AG09319 (cell line): Measurements from ENCODE around the gene POC1A.
A peak's percentile ranks its signal among the peaks of the same experiment; 100 is the strongest.

Experiments
- DNase-seq: peaks from one replicate; pipeline ENCODE4 v3.0.0-alpha.2; 2010; ENCODE audit warnings: low read depth; ENCODE audit errors: extremely low read depth
- TF ChIP-seq, protein P1 (sequence below): IDR thresholded peaks from 2 replicates; pipeline ENCODE4 v1.5.1; 2011; ENCODE audit warnings: low read depth, mild to moderate bottlenecking, inconsistent platforms, low read length, moderate library complexity

POC1A gene

DNA sequence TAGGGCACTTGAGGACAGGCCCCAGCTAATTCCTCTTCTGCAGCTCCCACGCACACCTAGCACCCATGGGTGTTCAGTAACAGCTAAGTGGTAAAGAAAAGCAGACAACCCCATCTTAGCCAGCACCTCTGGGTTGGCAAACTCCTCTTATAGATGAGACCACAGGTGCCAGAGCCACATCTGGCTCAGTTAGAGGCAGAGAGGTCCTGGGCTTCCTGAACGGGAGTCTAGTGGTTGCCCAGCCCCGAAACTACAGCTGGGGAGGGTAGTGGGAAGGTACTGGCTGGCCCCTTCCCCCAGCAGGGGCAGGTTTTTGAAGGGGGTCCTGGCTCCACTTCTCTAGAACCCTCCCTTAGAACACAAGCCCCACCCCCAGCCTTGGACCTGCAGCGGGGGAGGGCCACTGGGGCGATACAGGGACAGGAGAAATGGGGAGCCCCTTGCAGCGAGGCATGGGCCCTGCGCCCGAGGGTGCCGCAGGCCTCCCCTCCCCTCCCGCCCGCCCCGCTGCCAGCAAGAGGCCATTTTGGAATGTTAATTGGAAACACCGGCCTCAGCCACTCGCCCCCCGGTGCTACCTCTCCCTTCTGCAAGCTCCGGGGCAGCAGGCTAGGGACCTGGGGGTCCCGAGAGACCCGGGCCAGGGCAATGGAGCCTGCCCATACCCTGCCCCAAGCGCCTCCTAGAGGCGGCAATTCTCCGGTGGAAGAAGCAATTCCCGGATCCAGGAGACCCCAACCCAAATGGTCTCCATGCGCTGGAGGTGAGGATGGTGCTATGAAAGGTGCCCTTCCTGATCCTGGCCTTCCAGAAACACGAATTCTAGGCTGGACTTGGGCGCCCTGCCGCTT, 99.3 kb downstream of the POC1A start:
- TF ChIP-seq, protein P1, sequence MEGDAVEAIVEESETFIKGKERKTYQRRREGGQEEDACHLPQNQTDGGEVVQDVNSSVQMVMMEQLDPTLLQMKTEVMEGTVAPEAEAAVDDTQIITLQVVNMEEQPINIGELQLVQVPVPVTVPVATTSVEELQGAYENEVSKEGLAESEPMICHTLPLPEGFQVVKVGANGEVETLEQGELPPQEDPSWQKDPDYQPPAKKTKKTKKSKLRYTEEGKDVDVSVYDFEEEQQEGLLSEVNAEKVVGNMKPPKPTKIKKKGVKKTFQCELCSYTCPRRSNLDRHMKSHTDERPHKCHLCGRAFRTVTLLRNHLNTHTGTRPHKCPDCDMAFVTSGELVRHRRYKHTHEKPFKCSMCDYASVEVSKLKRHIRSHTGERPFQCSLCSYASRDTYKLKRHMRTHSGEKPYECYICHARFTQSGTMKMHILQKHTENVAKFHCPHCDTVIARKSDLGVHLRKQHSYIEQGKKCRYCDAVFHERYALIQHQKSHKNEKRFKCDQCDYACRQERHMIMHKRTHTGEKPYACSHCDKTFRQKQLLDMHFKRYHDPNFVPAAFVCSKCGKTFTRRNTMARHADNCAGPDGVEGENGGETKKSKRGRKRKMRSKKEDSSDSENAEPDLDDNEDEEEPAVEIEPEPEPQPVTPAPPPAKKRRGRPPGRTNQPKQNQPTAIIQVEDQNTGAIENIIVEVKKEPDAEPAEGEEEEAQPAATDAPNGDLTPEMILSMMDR = peak; percentile 33
- no peak for DNase-seq

- TF ChIP-seq, protein P1 = peak; percentile 26
- no peak for DNase-seq
Observed at GRCh38 chr3:52053307-52054304, 100.6 kb downstream of the POC1A start.

DNA sequence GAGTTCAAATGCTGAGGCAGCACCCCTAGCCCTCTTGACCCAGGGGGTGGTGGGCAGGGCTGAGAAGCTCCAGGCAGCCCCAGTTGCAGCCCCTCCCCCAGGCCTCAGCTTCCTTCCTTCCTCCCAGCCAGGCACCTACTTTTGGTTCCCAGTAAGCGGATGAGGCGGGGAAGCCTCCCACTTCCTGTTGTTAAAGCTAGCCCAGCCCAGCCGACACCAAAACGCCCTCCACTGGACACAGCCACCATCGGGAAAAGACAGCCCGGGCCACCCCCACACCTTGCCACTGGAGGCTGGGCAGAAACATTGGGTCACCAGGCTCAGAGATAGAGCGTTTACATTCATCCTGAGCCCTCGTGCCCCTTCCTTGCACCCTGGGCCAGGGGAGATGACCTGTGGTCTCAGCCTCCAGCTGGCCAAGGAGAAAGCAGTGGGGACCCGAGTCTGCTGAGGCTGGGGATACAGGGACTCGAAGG, 101.4 kb downstream of the POC1A start:
- TF ChIP-seq, protein P1 = peak; percentile 60
- peak; percentile 51 for DNase-seq

DNA sequence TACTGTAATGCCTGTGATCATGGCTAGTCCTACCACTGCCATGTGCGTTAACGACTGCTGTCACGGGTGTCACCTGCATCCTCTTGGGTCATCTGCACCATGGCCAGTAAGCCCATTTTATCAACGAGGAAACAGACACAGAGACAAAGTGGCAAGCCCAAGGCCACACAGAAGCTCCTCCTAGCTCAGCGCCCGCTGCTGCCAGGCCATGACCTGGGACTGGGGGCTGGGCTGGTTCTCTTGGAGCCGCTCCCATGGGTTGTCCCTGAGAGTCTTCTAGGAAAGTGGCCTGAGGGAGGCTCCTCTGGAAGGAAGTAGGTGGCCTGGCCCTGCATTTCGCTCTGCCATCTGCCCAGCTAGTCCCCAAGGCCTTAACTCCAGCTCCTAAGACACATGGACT, 102.8 kb downstream of the POC1A start:
- TF ChIP-seq, protein P1 = no peak
- DNase-seq = no peak

DNA sequence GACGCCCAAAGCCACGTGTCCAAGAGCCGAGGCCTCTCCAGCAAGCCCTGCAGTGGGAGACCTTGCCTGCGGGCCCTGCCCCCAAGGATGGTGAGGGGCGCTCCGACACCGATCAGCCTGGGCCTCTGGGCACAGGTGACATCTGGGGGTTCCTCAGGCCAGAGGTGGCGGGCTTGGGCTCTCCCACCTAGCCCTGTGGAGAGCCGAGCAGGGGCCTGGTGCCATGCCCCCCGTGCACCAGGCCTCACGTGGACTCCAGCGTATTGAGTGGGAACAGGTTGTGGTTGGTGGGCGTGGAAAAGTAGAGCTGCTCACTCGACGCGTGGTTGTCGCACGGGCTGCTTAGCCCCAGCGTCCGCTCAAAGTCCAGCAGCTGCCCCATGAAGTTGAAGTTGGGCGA, 103.7 kb downstream of the POC1A start:
- TF ChIP-seq, protein P1 = no peak

DNA sequence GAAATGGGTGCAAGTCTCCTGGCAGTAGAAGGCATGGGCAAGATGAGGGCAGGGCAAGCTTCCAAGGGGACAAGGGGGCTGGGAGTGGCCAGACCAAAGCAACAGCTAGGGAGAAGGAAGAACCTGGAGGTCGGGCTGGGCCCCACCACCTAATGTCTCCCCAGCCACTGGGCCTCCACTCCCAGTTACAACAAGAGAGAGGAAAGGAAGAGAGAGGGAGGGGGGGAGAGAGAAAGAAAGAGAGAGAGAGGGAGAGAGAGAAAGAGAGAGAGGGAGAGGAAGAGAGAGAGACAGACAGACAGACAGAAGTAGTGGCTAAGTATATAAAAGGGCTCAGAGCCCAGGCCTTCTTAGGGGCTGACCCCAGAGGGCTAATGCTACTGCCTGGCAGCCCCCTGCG, 104.7 kb downstream of the POC1A start:
- TF ChIP-seq, protein P1 = no peak
- DNase-seq = no peak

More for the DNA sequence above, 103.7 kb downstream of the POC1A start:
- no peak for DNase-seq
